DMS79 (cell line): ENCODE measurements around the gene CNGB1.
"Not testable (repeated sequence)": the region's sequence is repeated elsewhere in the genome, so short reads cannot be mapped to it uniquely, and the experiment has no call there.

ENCODE experiments used
- DNase-seq: peaks from one replicate; lab custom pipeline; 2025; lab: John Stamatoyannopoulos, UW

CNGB1 gene

GRCh38 chr16:57857991-57858390 is 112.9 kb downstream of the CNGB1 start:
- DNase-seq = not testable (repeated sequence)

DNA sequence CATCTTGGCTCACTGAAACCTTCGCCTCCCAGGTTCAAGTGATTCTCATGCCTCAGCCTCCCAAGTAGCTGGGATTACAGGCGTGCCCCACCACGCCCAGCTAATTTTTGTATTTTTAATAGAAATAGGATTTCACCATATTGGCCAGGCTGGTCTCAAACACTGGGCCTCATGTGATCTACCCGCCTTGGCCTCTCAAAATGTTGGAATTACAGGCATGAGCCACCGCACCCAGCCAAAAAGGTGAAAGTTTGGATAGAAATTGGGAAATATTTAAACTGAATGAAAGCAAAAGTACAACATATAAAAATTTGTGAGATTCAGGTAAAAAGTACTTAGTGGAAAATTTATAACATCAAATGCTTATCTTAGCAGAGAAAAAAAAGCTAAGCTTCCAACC is 115.7 kb downstream of the CNGB1 start:
- no peak for DNase-seq

GRCh38 chr16:57852189-57852588 is 118.7 kb downstream of the CNGB1 start:
- no peak for DNase-seq

- no peak for DNase-seq
Observed at GRCh38 chr16:57848181-57848580, 122.7 kb downstream of the CNGB1 start.

DNA sequence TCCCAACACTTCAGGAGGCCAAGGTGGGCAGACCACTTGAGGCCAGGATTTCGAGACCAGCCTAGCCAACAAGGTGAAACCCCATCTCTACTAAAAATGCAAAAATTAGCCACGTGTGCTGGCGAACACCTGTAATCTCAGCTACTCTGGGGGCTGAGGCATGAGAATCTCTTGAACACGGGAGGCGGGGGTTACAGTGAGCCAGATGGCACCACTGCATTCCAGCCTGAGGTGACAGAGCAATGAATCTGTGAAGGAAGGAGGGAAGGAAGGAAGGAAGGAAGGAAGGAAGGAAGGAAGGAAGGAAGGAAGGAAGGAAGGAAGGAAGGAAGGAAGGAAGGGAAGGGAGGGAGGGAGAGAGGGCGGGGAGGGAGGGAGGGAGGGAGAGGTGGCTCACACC is 124.0 kb downstream of the CNGB1 start:
- not testable (repeated sequence) for DNase-seq

- peak; percentile 27 for DNase-seq
Observed at GRCh38 chr16:57846078-57846697, 124.7 kb downstream of the CNGB1 start.

DNA sequence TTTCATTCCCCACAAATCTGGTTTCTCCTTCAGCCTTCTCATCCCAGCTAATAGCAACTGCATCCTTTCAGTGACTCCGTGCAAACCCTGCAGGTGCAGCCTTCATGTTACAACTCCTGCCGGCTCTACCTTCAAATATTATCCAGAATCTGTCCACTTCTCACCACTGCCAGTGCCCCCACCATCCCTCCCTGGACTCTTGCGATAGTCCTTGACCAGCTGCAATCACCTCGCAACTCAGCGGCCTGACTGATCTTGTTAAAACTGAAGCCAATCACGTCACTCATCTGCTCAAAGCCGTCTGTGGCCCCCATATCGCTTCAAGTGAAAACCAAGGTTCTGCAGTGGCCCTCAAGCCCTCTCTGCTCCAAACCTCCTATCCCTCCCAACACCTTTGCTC is 125.8 kb downstream of the CNGB1 start:
- no peak for DNase-seq

- DNase-seq = no peak
Observed at GRCh38 chr16:57844416-57845030, 126.4 kb downstream of the CNGB1 start.

DNA sequence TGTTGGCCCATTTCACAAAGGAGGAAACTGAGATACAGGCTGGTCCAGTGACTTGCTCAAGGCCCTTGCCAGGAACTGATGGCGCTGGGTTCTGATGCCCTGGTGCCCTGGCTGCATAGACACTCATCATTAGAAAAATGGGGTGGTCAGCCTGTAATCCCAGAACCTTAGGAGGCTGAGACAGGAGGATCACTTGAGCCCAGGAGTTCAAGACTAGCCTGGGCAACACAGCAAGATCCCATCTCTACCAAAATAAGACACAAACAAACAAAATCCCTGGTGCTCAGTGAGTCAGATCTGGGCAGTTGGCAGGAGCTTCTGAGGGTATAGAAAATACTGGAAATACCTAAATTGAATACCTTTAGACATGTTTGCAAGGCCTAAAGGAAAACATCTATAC is 127.5 kb downstream of the CNGB1 start:
- no peak for DNase-seq

DNA sequence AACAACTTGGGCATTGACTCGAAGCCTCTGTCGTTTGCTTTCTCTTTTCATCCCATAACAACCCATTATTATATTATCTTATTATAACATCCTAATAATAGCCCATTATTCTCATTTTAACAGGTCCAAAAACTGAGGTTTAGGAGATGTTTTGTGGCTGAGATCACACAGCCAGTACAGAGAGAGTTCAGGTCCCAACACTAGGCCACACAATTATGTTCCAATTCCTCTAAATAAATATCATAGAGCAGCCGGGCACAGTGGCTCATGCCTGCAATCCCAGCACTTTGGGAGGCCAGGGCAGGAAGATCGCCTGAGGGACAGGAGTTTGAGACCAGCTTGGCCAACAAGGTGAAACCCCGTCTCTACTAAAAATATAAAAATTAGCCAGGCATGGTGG is 128.3 kb downstream of the CNGB1 start:
- DNase-seq = no peak

GRCh38 chr16:57840833-57841232 is 130.1 kb downstream of the CNGB1 start:
- DNase-seq = no peak

GRCh38 chr16:57838161-57838560 is 132.8 kb downstream of the CNGB1 start:
- no peak for DNase-seq

GRCh38 chr16:57837305-57838125 is 133.4 kb downstream of the CNGB1 start:
- no peak for DNase-seq

- not testable (repeated sequence) for DNase-seq
Observed at GRCh38 chr16:57835439-57835838, 135.5 kb downstream of the CNGB1 start.

GRCh38 chr16:57834936-57835335 is 136.0 kb downstream of the CNGB1 start:
- no peak for DNase-seq
